Measurements from ENCODE around the gene PRM2.

DNA sequence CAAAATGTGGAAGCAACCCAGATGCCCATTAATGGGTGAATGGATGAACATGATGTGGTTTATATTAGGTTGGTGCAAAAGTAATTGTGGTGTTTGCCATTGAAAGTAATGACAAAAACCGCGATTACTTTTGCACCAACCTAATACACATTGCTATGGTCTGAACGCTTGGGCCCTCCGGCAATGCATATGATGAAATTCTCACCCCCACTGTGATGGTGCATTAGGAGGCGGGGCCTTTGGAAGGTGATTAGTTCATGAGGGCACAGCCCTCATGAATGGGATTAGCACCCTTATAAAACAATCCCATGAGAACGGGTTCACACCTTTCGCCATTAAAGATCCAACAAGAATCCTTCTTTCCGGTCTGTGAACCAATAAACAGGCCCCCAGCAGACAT lies 30.1 kb upstream of the PRM2 start:
- TF ChIP-seq, protein P1, sequence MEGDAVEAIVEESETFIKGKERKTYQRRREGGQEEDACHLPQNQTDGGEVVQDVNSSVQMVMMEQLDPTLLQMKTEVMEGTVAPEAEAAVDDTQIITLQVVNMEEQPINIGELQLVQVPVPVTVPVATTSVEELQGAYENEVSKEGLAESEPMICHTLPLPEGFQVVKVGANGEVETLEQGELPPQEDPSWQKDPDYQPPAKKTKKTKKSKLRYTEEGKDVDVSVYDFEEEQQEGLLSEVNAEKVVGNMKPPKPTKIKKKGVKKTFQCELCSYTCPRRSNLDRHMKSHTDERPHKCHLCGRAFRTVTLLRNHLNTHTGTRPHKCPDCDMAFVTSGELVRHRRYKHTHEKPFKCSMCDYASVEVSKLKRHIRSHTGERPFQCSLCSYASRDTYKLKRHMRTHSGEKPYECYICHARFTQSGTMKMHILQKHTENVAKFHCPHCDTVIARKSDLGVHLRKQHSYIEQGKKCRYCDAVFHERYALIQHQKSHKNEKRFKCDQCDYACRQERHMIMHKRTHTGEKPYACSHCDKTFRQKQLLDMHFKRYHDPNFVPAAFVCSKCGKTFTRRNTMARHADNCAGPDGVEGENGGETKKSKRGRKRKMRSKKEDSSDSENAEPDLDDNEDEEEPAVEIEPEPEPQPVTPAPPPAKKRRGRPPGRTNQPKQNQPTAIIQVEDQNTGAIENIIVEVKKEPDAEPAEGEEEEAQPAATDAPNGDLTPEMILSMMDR (IDR thresholded peaks at IDR 0.05; ENCODE audit: insufficient read depth, low read length), result no peak
- TF ChIP-seq SPI1 (IDR thresholded peaks at IDR 0.05; ENCODE audit: borderline replicate concordance, low read depth), result no peak

Data from HL-60 (cell line).